Caki2 (cell line): ENCODE results near the gene CLK1. TPM values are rescaled to one million over a fixed set of nuclear protein-coding genes. Genes with fewer than 3 reads are reported as not detected.
"Not testable (repeated sequence)": the region's sequence is repeated elsewhere in the genome, so short reads cannot be mapped to it uniquely, and the experiment has no call there.

Experiments
- DNase-seq: peaks from one replicate; pipeline ENCODE4 v3.0.0-alpha.2; 2015; ENCODE audit warnings: low read depth
- in situ Hi-C: cut with HindIII; loops from 2 replicates; pipeline ENCODE4 v1.10.0; 2016; ENCODE audit warnings: low sequenced_read_pairs, low pct_unique_long_range_greater_than_20kb, mixed read lengths
- total RNA-seq: library from RNA; depleted of rRNA; stranded (reverse); fragments of >200 nt; shearing (Covaris generic); gene quantifications from 2 replicates; pipeline ENCODE4 v1.2.3, GENCODE V29; 2014; ENCODE audit warnings: low replicate concordance; rRNA removed

CLK1 gene
- 30.8 and 70.2 TPM in 2 replicates for total RNA-seq

- in situ Hi-C loops: no loop called here
- DNase-seq: peak; percentile 93
These were observed at the start of gene CLK1 for GRCh38 chr2:200864176-200865034. TSS of gene CLK1 (minus strand) at chr2:200864658. CDS start at chr2:200861862, 2,796 bp downstream.

- in situ Hi-C loops: no loop called here
These were observed 49.2 kb upstream of the CLK1 start for GRCh38 chr2:200913654-200914053.

DNA sequence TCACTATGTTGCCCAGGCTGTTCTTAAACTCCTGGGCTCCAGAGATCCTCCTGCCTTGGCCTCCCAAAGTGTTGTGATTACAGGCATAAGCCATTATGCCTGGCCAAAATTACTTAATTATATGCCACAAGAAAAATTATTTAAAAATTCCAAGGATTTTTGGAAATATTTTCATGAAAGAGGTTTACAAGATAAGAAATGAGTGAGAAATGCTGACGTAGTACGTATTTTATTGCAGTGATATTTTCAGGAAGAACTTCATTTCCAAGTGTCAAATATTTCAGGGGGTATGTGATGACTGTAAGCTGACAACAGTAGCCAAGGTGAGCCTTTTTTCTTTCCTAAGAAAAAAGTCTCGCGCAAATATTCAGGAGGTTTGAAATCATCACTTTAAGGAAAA is 45.5 kb upstream of the CLK1 start:
- no peak for DNase-seq
- in situ Hi-C loops: no loop called here

More at GRCh38 chr2:200913654-200914053, 49.2 kb upstream of the CLK1 start:
- no peak for DNase-seq

- in situ Hi-C loops: no loop called here
- peak; percentile 65 for DNase-seq
These were observed 41.3 kb upstream of the CLK1 start for GRCh38 chr2:200905618-200906296.

DNA sequence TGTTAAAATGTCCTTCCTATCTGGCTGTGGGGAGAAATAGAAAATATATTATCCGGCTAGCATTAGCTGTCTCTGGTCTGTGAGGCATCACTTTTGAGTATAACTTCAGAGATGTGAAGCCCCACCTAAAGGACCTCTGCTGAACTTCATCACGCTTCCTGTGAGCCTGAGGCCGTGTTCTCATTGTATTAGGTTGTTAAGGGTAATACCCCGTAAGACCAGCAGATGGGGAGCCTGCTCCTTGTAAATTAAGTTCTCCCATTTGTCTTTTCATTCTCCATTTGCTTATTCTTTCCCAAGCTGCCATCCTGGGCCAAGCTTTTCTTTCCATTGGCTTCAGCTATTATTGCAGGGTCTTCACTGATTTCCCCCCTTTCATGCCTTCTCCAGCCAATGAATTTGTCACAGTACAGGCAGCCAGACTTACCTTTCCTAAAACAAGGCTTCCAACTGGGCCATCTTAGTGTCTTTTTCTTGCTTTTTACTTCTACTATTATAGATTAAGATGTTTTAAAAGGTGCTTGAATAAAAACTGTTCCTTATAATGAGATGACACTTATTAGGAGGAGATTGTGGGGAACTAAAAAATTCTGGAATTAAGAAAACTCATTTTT is 37.1 kb upstream of the CLK1 start:
- in situ Hi-C loops: no loop called here

GRCh38 chr2:200899482-200899881 is 35.0 kb upstream of the CLK1 start:
- no peak for DNase-seq
- in situ Hi-C loops: no loop called here

More for the DNA sequence above, 37.1 kb upstream of the CLK1 start:
- DNase-seq: peak; percentile 85

GRCh38 chr2:200888704-200889625 is 24.5 kb upstream of the CLK1 start, which contains the start of the genes NIF3L1 and PPIL3:
TSS of gene NIF3L1 (plus strand) at chr2:200889371. CDS start at chr2:200891944, 2,573 bp downstream.
TSS of gene PPIL3 (minus strand) at chr2:200889077. CDS start at chr2:200887615, 1,462 bp downstream.
- peak; percentile 98 for DNase-seq
- in situ Hi-C loops: no loop called here

DNA sequence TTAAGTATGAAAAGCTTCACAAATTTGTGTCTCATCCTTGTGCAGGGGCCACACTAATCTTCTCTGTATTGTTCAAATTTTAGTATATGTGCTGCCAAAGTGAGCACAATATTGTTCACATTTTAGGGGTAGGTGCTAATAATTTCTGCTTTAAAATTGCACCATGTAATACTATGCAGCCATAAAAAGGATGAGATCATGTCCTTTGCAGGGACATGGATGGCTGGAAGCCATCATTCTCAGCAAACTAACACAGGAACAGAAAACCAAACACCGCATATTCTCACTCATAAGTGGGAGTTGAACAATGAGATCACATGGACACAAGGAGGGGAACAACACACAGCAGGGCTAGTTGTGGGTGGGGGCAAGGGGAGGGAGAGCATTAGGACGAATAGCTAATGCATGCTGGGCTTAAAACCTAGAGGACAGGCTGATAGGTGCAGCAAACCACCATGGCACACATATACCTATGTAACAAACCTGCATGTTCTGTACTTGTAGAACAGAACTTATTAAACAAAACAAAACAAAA is 17.3 kb upstream of the CLK1 start:
- DNase-seq, in situ Hi-C loops: not testable (repeated sequence)

GRCh38 chr2:200878289-200878880 is 13.9 kb upstream of the CLK1 start:
- in situ Hi-C loops: no loop called here
- DNase-seq: no peak

- DNase-seq: no peak
- in situ Hi-C loops: no loop called here
These were observed 13.0 kb upstream of the CLK1 start for GRCh38 chr2:200877443-200877842.

DNA sequence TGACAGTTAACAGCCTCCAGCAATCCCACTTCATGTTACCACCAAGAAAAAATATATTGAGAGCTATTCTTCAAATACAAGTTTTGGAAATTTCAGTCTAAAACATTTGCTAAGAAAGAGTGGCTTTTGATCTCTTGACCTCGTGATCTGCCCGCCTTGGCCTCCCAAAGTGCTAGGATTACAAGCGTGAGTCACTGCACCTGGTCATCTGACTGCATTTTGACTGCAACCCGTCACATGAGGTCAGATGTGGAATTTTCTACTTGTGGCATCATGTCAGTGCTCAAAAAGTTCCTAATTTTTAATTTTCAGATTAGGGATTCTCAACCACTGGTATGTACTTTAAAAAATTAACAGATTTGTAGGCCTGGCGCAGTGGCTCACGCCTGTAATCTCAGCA is 9.1 kb upstream of the CLK1 start:
- no peak for DNase-seq
- in situ Hi-C loops: no loop called here

- in situ Hi-C loops: no loop called here
- no peak for DNase-seq
These were observed 6.7 kb upstream of the CLK1 start for GRCh38 chr2:200871151-200871550.

DNA sequence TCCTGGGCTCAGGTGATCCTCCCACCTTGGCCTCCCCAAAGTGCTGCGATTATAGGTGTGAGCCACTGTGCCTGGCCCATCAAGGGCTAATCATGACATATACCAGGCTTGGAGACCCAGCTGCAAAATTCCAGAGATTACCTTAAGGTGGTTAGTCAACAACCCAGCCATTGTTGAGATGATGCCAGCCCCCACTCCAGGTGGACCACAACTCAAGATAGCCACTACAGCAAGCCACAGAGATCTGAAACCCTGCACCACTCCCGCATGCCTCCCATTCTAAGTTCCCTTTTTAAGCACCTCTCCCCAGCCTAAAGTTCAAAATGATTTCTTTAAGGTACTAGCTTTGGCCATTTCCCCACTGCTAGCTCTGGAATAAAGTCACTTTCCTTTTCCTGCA is 4.6 kb upstream of the CLK1 start:
- in situ Hi-C loops: no loop called here
- DNase-seq: no peak

- DNase-seq: peak; percentile 71
- in situ Hi-C loops: no loop called here
These were observed 679 bp downstream of the CLK1 start for GRCh38 chr2:200863782-200864175.

DNA sequence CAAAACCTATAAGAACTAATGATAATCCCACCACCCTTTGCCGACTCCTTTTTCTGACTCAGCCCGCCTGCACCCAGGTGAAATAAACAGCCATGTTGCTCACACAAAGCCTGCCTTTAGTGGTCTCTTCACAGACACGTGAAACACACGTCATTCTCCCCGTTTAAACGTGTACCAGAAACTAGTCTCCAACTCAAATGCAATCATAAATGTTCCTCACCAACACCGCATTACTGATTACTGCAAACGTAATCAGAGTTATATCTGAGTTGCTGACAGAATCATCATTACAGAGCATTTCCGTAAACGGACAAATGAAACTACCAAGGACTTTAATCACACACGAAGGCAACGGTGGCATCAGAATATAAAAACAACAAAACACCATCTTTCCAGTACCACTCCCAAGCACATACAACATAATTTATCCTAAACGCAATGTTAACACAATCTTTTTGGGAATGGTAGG is 1.9 kb downstream of the CLK1 start:
- in situ Hi-C loops: no loop called here
- DNase-seq: peak; percentile 71

DNA sequence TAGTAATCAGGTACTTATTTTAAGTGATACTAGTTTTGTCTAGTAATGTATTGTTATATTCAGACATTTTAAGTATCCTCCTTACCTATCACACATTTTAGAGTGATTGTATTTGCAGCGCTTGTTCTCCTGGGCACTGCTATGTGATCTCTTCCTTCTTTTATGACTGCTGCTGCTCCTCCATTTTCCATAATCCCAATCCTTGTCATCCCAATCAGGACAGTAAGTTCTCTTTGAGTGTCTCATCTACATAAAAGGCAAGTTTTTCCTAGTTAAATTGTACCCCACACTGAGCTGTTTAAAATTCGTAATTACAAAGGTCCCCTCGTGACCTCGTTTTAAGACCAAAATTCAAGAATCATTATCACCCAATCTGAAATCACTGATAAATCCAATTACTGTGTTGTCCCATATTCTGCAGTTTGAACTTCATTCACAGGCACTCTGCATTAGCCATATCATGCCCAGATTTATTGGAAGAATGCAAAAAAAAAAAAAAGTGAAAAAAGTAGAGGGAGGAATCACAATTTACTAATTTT is 2.8 kb downstream of the CLK1 start:
- in situ Hi-C loops: no loop called here
- no peak for DNase-seq
